GM12872 (cell line): Measurements from ENCODE around the gene SESN1.

Source experiments
- CTCF ChIP-seq: IDR thresholded peaks from 3 replicates; pipeline ENCODE4 v1.5.1; 2011; ENCODE audit warnings: low read depth, mild to moderate bottlenecking, low read length, moderate library complexity; ENCODE audit not compliant: insufficient read depth

Gene SESN1

GRCh38 chr6:109000289-109000688 is 94.4 kb downstream of the SESN1 start:
- TF ChIP-seq CTCF: no peak

- no peak for TF ChIP-seq CTCF
These were observed 95.2 kb downstream of the SESN1 start for GRCh38 chr6:108999428-108999827.

- TF ChIP-seq CTCF: no peak
These were observed 96.2 kb downstream of the SESN1 start for GRCh38 chr6:108998485-108998884.

GRCh38 chr6:108996208-108996607 is 98.4 kb downstream of the SESN1 start:
- TF ChIP-seq CTCF: no peak

GRCh38 chr6:108995296-108995695 is 99.3 kb downstream of the SESN1 start:
- no peak for TF ChIP-seq CTCF

- TF ChIP-seq CTCF: no peak
These were observed 100.8 kb downstream of the SESN1 start for GRCh38 chr6:108993876-108994275.

GRCh38 chr6:108989700-108990099 is 104.9 kb downstream of the SESN1 start:
- no peak for TF ChIP-seq CTCF

GRCh38 chr6:108988765-108989164 is 105.9 kb downstream of the SESN1 start:
- no peak for TF ChIP-seq CTCF
